NB4 (cell line): Measurements from ENCODE around the gene NMD3.

Experiments used
- DNase-seq: peaks from one replicate; pipeline ENCODE4 v3.0.0; 2010; ENCODE audit warnings: low read depth
- H3K4me3 ChIP-seq: one replicate; pipeline ENCODE4 v1.5.1; 2011; ENCODE audit warnings: mild to moderate bottlenecking, low read depth, low read length, moderate library complexity
- CTCF ChIP-seq: IDR thresholded peaks from one replicate; pipeline ENCODE4 v1.5.1; 2012; ENCODE audit warnings: low read depth, low read length
- MAX ChIP-seq: IDR thresholded peaks from 2 replicates; pipeline ENCODE4 v1.6.1; 2011; ENCODE audit warnings: low read depth, low read length
- MYC ChIP-seq: IDR thresholded peaks from 2 replicates; pipeline ENCODE4 v1.6.1; 2011; ENCODE audit warnings: low read depth, low read length
- POLR2A ChIP-seq: IDR thresholded peaks from 2 replicates; pipeline ENCODE4 v1.6.1; 2011; ENCODE audit warnings: mild to moderate bottlenecking; ENCODE audit not compliant: insufficient read length; ENCODE audit errors: extremely low read depth

The NMD3 gene

GRCh38 chr3:161197855-161198850 is 23.0 kb upstream of the NMD3 start:
- no peak for DNase-seq
- TF ChIP-seq POLR2A = no peak
- TF ChIP-seq MAX = no peak
- no peak for TF ChIP-seq MYC
- no peak for TF ChIP-seq CTCF
- no peak overlapping the region for H3K4me3 ChIP-seq

- DNase-seq = no peak
- no peak overlapping the region for H3K4me3 ChIP-seq
- TF ChIP-seq CTCF = no peak
- TF ChIP-seq MAX = no peak
- no peak for TF ChIP-seq POLR2A
- no peak for TF ChIP-seq MYC
Measured at GRCh38 chr3:161199926-161200325, 21.2 kb upstream of the NMD3 start.

- DNase-seq = no peak
Measured at GRCh38 chr3:161203485-161204098, 17.5 kb upstream of the NMD3 start.

GRCh38 chr3:161208931-161209330 is 12.2 kb upstream of the NMD3 start:
- no peak overlapping the region for H3K4me3 ChIP-seq
- peak; percentile 7 for DNase-seq
- no peak for TF ChIP-seq MYC
- no peak for TF ChIP-seq MAX
- no peak for TF ChIP-seq POLR2A
- no peak for TF ChIP-seq CTCF

More at GRCh38 chr3:161203485-161204098, 17.5 kb upstream of the NMD3 start:
- no peak overlapping the region for H3K4me3 ChIP-seq
- TF ChIP-seq CTCF (no peak), MYC (no peak), POLR2A (no peak), MAX (no peak)

- DNase-seq = no peak
- no peak overlapping the region for H3K4me3 ChIP-seq
Measured at GRCh38 chr3:161212171-161212771, 8.8 kb upstream of the NMD3 start.

More at GRCh38 chr3:161212171-161212771, 8.8 kb upstream of the NMD3 start:
- TF ChIP-seq MYC (no peak), POLR2A (no peak), MAX (no peak), CTCF (no peak)
